Measurements from ENCODE around the gene KCNB1.

- TF ChIP-seq, protein P1, sequence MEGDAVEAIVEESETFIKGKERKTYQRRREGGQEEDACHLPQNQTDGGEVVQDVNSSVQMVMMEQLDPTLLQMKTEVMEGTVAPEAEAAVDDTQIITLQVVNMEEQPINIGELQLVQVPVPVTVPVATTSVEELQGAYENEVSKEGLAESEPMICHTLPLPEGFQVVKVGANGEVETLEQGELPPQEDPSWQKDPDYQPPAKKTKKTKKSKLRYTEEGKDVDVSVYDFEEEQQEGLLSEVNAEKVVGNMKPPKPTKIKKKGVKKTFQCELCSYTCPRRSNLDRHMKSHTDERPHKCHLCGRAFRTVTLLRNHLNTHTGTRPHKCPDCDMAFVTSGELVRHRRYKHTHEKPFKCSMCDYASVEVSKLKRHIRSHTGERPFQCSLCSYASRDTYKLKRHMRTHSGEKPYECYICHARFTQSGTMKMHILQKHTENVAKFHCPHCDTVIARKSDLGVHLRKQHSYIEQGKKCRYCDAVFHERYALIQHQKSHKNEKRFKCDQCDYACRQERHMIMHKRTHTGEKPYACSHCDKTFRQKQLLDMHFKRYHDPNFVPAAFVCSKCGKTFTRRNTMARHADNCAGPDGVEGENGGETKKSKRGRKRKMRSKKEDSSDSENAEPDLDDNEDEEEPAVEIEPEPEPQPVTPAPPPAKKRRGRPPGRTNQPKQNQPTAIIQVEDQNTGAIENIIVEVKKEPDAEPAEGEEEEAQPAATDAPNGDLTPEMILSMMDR (IDR thresholded peaks at IDR 0.05): no peak
- TF ChIP-seq POLR2A (IDR thresholded peaks at IDR 0.05) (no peak), POLR2AphosphoS5 (IDR thresholded peaks at IDR 0.05; ENCODE audit: insufficient read depth in 1 of 2, low read depth in 1 of 2) (no peak)
Measured at GRCh38 chr20:49405062-49405683, 77.3 kb downstream of the KCNB1 start.
